HG03196 (cell line): ENCODE data around the gene SORCS2.

Source experiments
- ATAC-seq: cut with Tn5 transposase; IDR thresholded peaks from one replicate; pipeline ENCODE4 v1.9.1; 2021; ENCODE audit not compliant: unreplicated experiment

SORCS2 gene

GRCh38 chr4:7516096-7516772 lies 323.9 kb downstream of the SORCS2 start:
- no peak for ATAC-seq

GRCh38 chr4:7516773-7517144 lies 324.4 kb downstream of the SORCS2 start:
- ATAC-seq: no peak

- ATAC-seq: no peak
These were observed 326.7 kb downstream of the SORCS2 start for GRCh38 chr4:7518871-7519637.

- ATAC-seq: no peak
These were observed 327.5 kb downstream of the SORCS2 start for GRCh38 chr4:7519638-7520376.

GRCh38 chr4:7521666-7522065 lies 329.3 kb downstream of the SORCS2 start:
- ATAC-seq: no peak

- ATAC-seq: no peak
These were observed 330.3 kb downstream of the SORCS2 start for GRCh38 chr4:7522452-7523220.

GRCh38 chr4:7523526-7523925 lies 331.2 kb downstream of the SORCS2 start:
- ATAC-seq: no peak

GRCh38 chr4:7524064-7524682 lies 331.8 kb downstream of the SORCS2 start:
- ATAC-seq: no peak

GRCh38 chr4:7524843-7525242 lies 332.5 kb downstream of the SORCS2 start:
- no peak for ATAC-seq

- ATAC-seq: no peak
These were observed 334.2 kb downstream of the SORCS2 start for GRCh38 chr4:7526491-7526890.

- no peak for ATAC-seq
These were observed 334.7 kb downstream of the SORCS2 start for GRCh38 chr4:7526929-7527535.

- ATAC-seq: no peak
These were observed 337.2 kb downstream of the SORCS2 start for GRCh38 chr4:7529368-7530080.

- no peak for ATAC-seq
These were observed 337.7 kb downstream of the SORCS2 start for GRCh38 chr4:7530082-7530481.

- ATAC-seq: no peak
These were observed 338.7 kb downstream of the SORCS2 start for GRCh38 chr4:7530932-7531639.

- ATAC-seq: no peak
These were observed 339.3 kb downstream of the SORCS2 start for GRCh38 chr4:7531640-7531994.

- ATAC-seq: no peak
These were observed 339.7 kb downstream of the SORCS2 start for GRCh38 chr4:7532043-7532442.

GRCh38 chr4:7533267-7533666 lies 340.9 kb downstream of the SORCS2 start:
- ATAC-seq: no peak

- ATAC-seq: no peak
These were observed 342.8 kb downstream of the SORCS2 start for GRCh38 chr4:7535094-7535493.

GRCh38 chr4:7535619-7536018 lies 343.3 kb downstream of the SORCS2 start:
- ATAC-seq: no peak
